SK-N-SH (cell line): ENCODE measurements around the gene INTS6. TPM values are rescaled to one million over a fixed set of nuclear protein-coding genes. Genes with fewer than 3 reads are reported as not detected.
A peak's percentile ranks its signal among the peaks of the same experiment; 100 is the strongest.

ENCODE experiments used
- CTCF ChIA-PET: fragments of 300-600, 350-600 bp; formaldehyde crosslinking; extraction: SDS; loops from one replicate; lab custom pipeline; 2021; lab: Yijun Ruan, JAX
- POLR2A ChIA-PET: fragments of 350-600 bp; sonication (Branson Sonifier 250); formaldehyde crosslinking; extraction: SDS; loops from one replicate; lab custom pipeline; 2020; ENCODE audit warnings: antibody characterized with exemption, inconsistent platforms; lab: Yijun Ruan, JAX
- DNase-seq: peaks from one replicate; pipeline ENCODE4 v3.0.0; 2012
- H2AFZ ChIP-seq: fragments of 200-600 bp; sonication (generic); 2 replicates; pipeline ENCODE4 v1.8.1; 2016; ENCODE audit warnings: antibody characterized with exemption, mild to moderate bottlenecking, low read depth
- H3F3A ChIP-seq: fragments of 200-600 bp; sonication (generic); replicated peaks from 2 replicates; pipeline ENCODE3; 2016; ENCODE audit warnings: antibody characterized with exemption, mild to moderate bottlenecking; ENCODE audit not compliant: insufficient read depth
- H3K27ac ChIP-seq, 2 experiments: fragments of 200-500 bp in 1 of 2; fragments of 200-600 bp in 1 of 2; sonication (Bioruptor generic) in 1 of 2; sonication (generic), shearing (Covaris generic) in 1 of 2; 2 replicates each; pipeline versions ENCODE4 v1.5.1 to v1.6.1; 2014 to 2016; ENCODE audit warnings: low read depth in 2 of 2, inconsistent platforms in 1 of 2, low read length in 1 of 2, mild to moderate bottlenecking in 1 of 2, mixed read lengths in 1 of 2
- H3K27me3 ChIP-seq: fragments of 200-600 bp; sonication (generic), shearing (Covaris generic); 2 replicates; pipeline ENCODE4 v1.6.1; 2016; ENCODE audit warnings: mixed run types; ENCODE audit not compliant: insufficient read depth
- H3K36me3 ChIP-seq, 2 experiments: fragments of 200-500 bp in 1 of 2; fragments of 200-600 bp in 1 of 2; sonication (Bioruptor generic) in 1 of 2; sonication (generic) in 1 of 2; replicated peaks in 1 of 2; 2 replicates each; pipeline versions ENCODE3 to v1.5.1; 2014 to 2016; ENCODE audit warnings: low read length in 1 of 2, mild to moderate bottlenecking in 1 of 2; ENCODE audit not compliant: insufficient read depth in 2 of 2, control insufficient read depth in 1 of 2
- H3K4me1 ChIP-seq, 2 experiments: fragments of 200-500 bp in 1 of 2; fragments of 200-600 bp in 1 of 2; sonication (Bioruptor generic) in 1 of 2; sonication (generic), shearing (Covaris generic) in 1 of 2; 2 replicates each; pipeline versions ENCODE4 v1.5.1 to v1.6.1; 2014 to 2016; ENCODE audit warnings: low read depth in 1 of 2, low read length in 1 of 2, mixed run types in 1 of 2; ENCODE audit not compliant: insufficient read depth in 2 of 2, control insufficient read depth in 1 of 2
- H3K4me2 ChIP-seq: fragments of 200-600 bp; sonication (generic), shearing (Covaris generic); 2 replicates; pipeline ENCODE4 v1.6.1; 2017; ENCODE audit warnings: mixed run types
- H3K4me3 ChIP-seq, 2 experiments: fragments of 200-500 bp in 1 of 2; fragments of 200-600 bp in 1 of 2; sonication (Bioruptor generic) in 1 of 2; sonication (generic), shearing (Covaris generic) in 1 of 2; 2 replicates each; pipeline versions ENCODE4 v1.5.1 to v1.8.1; 2014 to 2016; ENCODE audit warnings: low read depth in 2 of 2, inconsistent platforms in 1 of 2, low read length in 1 of 2, mild to moderate bottlenecking in 1 of 2, mixed read lengths in 1 of 2, moderate library complexity in 1 of 2
- H3K79me2 ChIP-seq: fragments of 200-600 bp; sonication (generic); 2 replicates; pipeline ENCODE4 v1.8.1; 2017; ENCODE audit warnings: mild to moderate bottlenecking; ENCODE audit not compliant: insufficient read depth
- H3K9ac ChIP-seq: fragments of 200-600 bp; sonication (generic); 2 replicates; pipeline ENCODE4 v1.6.1; 2017; ENCODE audit warnings: mixed run types
- H3K9me2 ChIP-seq: fragments of 200-600 bp; sonication (generic); 2 replicates; pipeline ENCODE4 v1.6.1; 2017; ENCODE audit warnings: mixed run types
- H3K9me3 ChIP-seq: fragments of 200-600 bp; sonication (generic); 2 replicates; pipeline ENCODE4 v1.6.1; 2017; ENCODE audit warnings: mixed run types, mild to moderate bottlenecking, moderate library complexity
- H4K20me1 ChIP-seq: fragments of 200-600 bp; sonication (generic); 2 replicates; pipeline ENCODE4 v1.6.1; 2017; ENCODE audit warnings: mild to moderate bottlenecking, mixed run types; ENCODE audit not compliant: insufficient read depth
- EP300 ChIP-seq, 2 experiments: IDR thresholded peaks; 2 replicates each; pipeline versions ENCODE4 v1.4.0 to v1.6.1; 2012; ENCODE audit warnings: borderline replicate concordance in 1 of 2, low read depth in 1 of 2, low read length in 1 of 2
- FOXJ3 ChIP-seq: sonication (generic); formaldehyde crosslinking; IDR thresholded peaks from 2 replicates; pipeline ENCODE4 v1.5.1; 2020; ENCODE audit warnings: mild to moderate bottlenecking, missing genetic modification reagents
- GATA2 ChIP-seq: sonication (generic); formaldehyde crosslinking; IDR thresholded peaks from 2 replicates; pipeline ENCODE4 v1.5.0; 2020; ENCODE audit warnings: mild to moderate bottlenecking, missing genetic modification reagents
- JUND ChIP-seq: IDR thresholded peaks from 2 replicates; pipeline ENCODE4 v1.4.0; 2012
- POLR2AphosphoS5 ChIP-seq: IDR thresholded peaks from 2 replicates; pipeline ENCODE4 v1.6.1; 2012; ENCODE audit warnings: low read depth, low read length
- RAD21 ChIP-seq: IDR thresholded peaks from 2 replicates; pipeline ENCODE4 v1.6.1; 2012; ENCODE audit warnings: mild to moderate bottlenecking, low read length
- RCOR1 ChIP-seq: fragments of 150-350 bp; IDR thresholded peaks from 2 replicates; pipeline ENCODE4 v1.6.1; 2017; ENCODE audit warnings: antibody characterized with exemption, low read length
- RFX5 ChIP-seq: IDR thresholded peaks from 2 replicates; pipeline ENCODE4 v1.6.1; 2012; ENCODE audit warnings: mild to moderate bottlenecking, improper control_type of control experiment, low read length
- RXRA ChIP-seq: IDR thresholded peaks from 2 replicates; pipeline ENCODE4 v1.4.0; 2012; ENCODE audit warnings: low read depth, mild to moderate bottlenecking, borderline replicate concordance
- TAF1 ChIP-seq: IDR thresholded peaks from 2 replicates; pipeline ENCODE4 v1.6.1; 2012; ENCODE audit warnings: low read depth, mild to moderate bottlenecking, low read length, moderate library complexity, borderline replicate concordance
- WGBS: methylation state at CpG from one replicate; pipeline ENCODE4 v1.1.6; 2017; ENCODE audit warnings: low lambda C conversion rate; 5-methylcytosine and 5-hydroxymethylcytosine counted together
- polyA plus RNA-seq, 3 experiments: library from polyadenylated mRNA; depleted of rRNA; stranded (reverse); fragments of >200 nt; gene quantifications; 2 replicates each; pipeline ENCODE4 v1.2.3, GENCODE V29; 2012
- TF ChIP-seq, protein P1 (sequence below): IDR thresholded peaks from 2 replicates; pipeline ENCODE4 v1.6.1; 2012; ENCODE audit warnings: mild to moderate bottlenecking, low read depth, low read length, moderate library complexity
- TF ChIP-seq, protein P2 (sequence below): IDR thresholded peaks from 2 replicates; pipeline ENCODE4 v1.4.0; 2012; ENCODE audit warnings: low read depth, borderline replicate concordance
- TF ChIP-seq, protein P3 (sequence below): IDR thresholded peaks from 2 replicates; pipeline ENCODE4 v1.4.0; 2012; ENCODE audit warnings: low read depth

Gene INTS6
- polyA plus RNA-seq, 1 of the 3 experiments (the other 2 are of a cell fraction) = 7.7 TPM

- POLR2A ChIA-PET = no interaction called here
- CTCF ChIA-PET = no interaction called here
- peak overlapping the region in 1 of 2 experiments; percentile 44; a peak in 1 of 4 replicates for H3K27ac ChIP-seq
These were observed 121.4 kb downstream of the INTS6 start for GRCh38 chr13:51331354-51331861.

GRCh38 chr13:51330791-51331190 lies 122.0 kb downstream of the INTS6 start:
- Histone ChIP-seq H3K4me1 (peaks cover 0 to 4% of the 10 kb centered on the region in 2 experiments; a peak in 1 of 4 replicates), H3K4me3 (no peak overlapping the region), H3F3A (no peaks in the 10 kb centered on the region), H3K36me3 (no peaks in the 10 kb centered on the region), H2AFZ (no peak overlapping the region), H3K4me2 (no peak overlapping the region), H3K9me3 (no peaks in the 10 kb centered on the region), H3K27ac (peak overlapping the region in 1 of 2 experiments; percentile 44; a peak in 2 of 4 replicates), H3K27me3 (no peaks in the 10 kb centered on the region), H3K9ac (no peak overlapping the region), H3K9me2 (no peaks in the 10 kb centered on the region), H4K20me1 (no peaks in the 10 kb centered on the region), H3K79me2 (no peaks in the 10 kb centered on the region)
- CTCF ChIA-PET = no interaction called here
- 45% methylated on average over 3 of the region's 3 CpGs for WGBS
- POLR2A ChIA-PET = no interaction called here
- TF ChIP-seq RXRA (no peak), FOXJ3 (CRISPR knock-in tag) (no peak), POLR2AphosphoS5 (no peak)
- DNase-seq = no peak

More at GRCh38 chr13:51331354-51331861, 121.4 kb downstream of the INTS6 start:
- Histone ChIP-seq H3K36me3 (no peaks in the 10 kb centered on the region), H4K20me1 (no peaks in the 10 kb centered on the region), H3K9me3 (no peaks in the 10 kb centered on the region), H2AFZ (no peak overlapping the region), H3K9me2 (no peaks in the 10 kb centered on the region), H3K27me3 (no peaks in the 10 kb centered on the region), H3K79me2 (no peaks in the 10 kb centered on the region), H3K4me2 (no peak overlapping the region), H3K4me1 (peaks cover 0 to 4% of the 10 kb centered on the region in 2 experiments; a peak in 1 of 4 replicates), H3K9ac (no peak overlapping the region), H3F3A (no peaks in the 10 kb centered on the region), H3K4me3 (no peak overlapping the region)
- TF ChIP-seq RXRA (no peak), RFX5 (no peak), GATA2 (CRISPR knock-in tag) (no peak), RAD21 (no peak), EP300 (IDR thresholded peaks at IDR 0.05; ENCODE audit: borderline replicate concordance in 1 of 2, low read depth in 1 of 2, low read length in 1 of 2) (no peak), JUND (no peak), RCOR1 (no peak), TAF1 (no peak)
- TF ChIP-seq, protein P1, sequence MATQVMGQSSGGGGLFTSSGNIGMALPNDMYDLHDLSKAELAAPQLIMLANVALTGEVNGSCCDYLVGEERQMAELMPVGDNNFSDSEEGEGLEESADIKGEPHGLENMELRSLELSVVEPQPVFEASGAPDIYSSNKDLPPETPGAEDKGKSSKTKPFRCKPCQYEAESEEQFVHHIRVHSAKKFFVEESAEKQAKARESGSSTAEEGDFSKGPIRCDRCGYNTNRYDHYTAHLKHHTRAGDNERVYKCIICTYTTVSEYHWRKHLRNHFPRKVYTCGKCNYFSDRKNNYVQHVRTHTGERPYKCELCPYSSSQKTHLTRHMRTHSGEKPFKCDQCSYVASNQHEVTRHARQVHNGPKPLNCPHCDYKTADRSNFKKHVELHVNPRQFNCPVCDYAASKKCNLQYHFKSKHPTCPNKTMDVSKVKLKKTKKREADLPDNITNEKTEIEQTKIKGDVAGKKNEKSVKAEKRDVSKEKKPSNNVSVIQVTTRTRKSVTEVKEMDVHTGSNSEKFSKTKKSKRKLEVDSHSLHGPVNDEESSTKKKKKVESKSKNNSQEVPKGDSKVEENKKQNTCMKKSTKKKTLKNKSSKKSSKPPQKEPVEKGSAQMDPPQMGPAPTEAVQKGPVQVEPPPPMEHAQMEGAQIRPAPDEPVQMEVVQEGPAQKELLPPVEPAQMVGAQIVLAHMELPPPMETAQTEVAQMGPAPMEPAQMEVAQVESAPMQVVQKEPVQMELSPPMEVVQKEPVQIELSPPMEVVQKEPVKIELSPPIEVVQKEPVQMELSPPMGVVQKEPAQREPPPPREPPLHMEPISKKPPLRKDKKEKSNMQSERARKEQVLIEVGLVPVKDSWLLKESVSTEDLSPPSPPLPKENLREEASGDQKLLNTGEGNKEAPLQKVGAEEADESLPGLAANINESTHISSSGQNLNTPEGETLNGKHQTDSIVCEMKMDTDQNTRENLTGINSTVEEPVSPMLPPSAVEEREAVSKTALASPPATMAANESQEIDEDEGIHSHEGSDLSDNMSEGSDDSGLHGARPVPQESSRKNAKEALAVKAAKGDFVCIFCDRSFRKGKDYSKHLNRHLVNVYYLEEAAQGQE = no peak
- TF ChIP-seq, protein P2, sequence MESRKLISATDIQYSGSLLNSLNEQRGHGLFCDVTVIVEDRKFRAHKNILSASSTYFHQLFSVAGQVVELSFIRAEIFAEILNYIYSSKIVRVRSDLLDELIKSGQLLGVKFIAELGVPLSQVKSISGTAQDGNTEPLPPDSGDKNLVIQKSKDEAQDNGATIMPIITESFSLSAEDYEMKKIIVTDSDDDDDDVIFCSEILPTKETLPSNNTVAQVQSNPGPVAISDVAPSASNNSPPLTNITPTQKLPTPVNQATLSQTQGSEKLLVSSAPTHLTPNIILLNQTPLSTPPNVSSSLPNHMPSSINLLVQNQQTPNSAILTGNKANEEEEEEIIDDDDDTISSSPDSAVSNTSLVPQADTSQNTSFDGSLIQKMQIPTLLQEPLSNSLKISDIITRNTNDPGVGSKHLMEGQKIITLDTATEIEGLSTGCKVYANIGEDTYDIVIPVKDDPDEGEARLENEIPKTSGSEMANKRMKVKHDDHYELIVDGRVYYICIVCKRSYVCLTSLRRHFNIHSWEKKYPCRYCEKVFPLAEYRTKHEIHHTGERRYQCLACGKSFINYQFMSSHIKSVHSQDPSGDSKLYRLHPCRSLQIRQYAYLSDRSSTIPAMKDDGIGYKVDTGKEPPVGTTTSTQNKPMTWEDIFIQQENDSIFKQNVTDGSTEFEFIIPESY = no peak
- TF ChIP-seq, protein P3, sequence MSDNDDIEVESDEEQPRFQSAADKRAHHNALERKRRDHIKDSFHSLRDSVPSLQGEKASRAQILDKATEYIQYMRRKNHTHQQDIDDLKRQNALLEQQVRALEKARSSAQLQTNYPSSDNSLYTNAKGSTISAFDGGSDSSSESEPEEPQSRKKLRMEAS = no peak
- 48% methylated on average over 6 of the region's 6 CpGs for WGBS
- DNase-seq = no peak
